Liver (tissue), 3 donors: Measurements from ENCODE around the gene RASL10A.

ENCODE experiments used
- FOXA1 ChIP-seq: IDR thresholded peaks from 2 replicates; pipeline ENCODE4 v1.6.1; 2016; ENCODE audit warnings: antibody characterized with exemption
- GABPA ChIP-seq, 2 donors: IDR thresholded peaks in 1 of 2; conservative IDR thresholded peaks in 1 of 2; 2 replicates each; pipeline ENCODE4 v1.6.1; 2016; ENCODE audit warnings: antibody characterized with exemption in 2 of 2, mild to moderate bottlenecking in 1 of 2, moderate library complexity in 1 of 2
- JUND ChIP-seq, 2 donors: IDR thresholded peaks; 2 replicates each; pipeline ENCODE4 v1.6.1; 2016; ENCODE audit warnings: antibody characterized with exemption in 2 of 2
- NR2F2 ChIP-seq: IDR thresholded peaks from 2 replicates; pipeline ENCODE4 v1.6.1; 2016; ENCODE audit warnings: antibody characterized with exemption
- RXRA ChIP-seq, 2 donors: IDR thresholded peaks; 2 replicates each; pipeline ENCODE4 v1.6.1; 2017 to 2018; ENCODE audit warnings: antibody characterized with exemption in 2 of 2, mild to moderate bottlenecking in 1 of 2
- SP1 ChIP-seq: IDR thresholded peaks from 2 replicates; pipeline ENCODE4 v1.6.1; 2018; ENCODE audit warnings: antibody characterized with exemption, mild to moderate bottlenecking
- TAF1 ChIP-seq: conservative IDR thresholded peaks from 2 replicates; pipeline ENCODE4 v1.6.1; 2016; ENCODE audit warnings: antibody characterized with exemption, mild to moderate bottlenecking
- TF ChIP-seq, protein P1 (sequence below): IDR thresholded peaks from 2 replicates; pipeline ENCODE4 v1.6.1; 2016; ENCODE audit warnings: antibody characterized with exemption
- TF ChIP-seq, protein P2 (sequence below): IDR thresholded peaks from 2 replicates; pipeline ENCODE4 v1.6.1; 2016; ENCODE audit warnings: antibody characterized with exemption
- TF ChIP-seq, protein P3 (sequence below): fragments of 150-350 bp; IDR thresholded peaks from 2 replicates; pipeline ENCODE4 v1.5.1; 2017; ENCODE audit warnings: improper control_type of control experiment, low read depth, low read length; ENCODE audit not compliant: missing input control
- TF ChIP-seq, protein P4 (sequence below): IDR thresholded peaks from 2 replicates; pipeline ENCODE4 v1.6.1; 2016; ENCODE audit warnings: antibody characterized with exemption, mild to moderate bottlenecking
- donor health status: healthy.
- donor health status: healthy.

DNA sequence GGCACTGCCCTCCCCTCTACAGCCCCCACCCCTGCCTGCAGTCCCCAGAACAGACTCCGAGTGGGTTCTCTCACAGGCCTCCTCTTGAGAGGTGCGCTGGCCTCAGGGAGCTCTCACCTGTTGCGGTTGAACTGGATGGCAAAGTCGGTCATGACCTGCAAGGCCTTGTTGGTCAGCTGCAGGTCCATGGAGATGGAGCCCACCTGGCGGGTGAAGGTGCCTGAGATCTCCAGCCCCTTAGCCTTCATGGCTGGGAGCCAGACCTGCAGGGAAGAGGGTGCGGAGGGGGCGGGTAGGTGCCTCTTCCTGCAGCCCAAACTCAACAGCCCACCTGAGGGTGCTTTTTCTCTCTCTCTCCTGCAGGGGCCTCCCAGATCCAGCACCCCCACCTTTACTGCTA is 18.7 kb upstream of the RASL10A start:
- TF ChIP-seq, protein P1, sequence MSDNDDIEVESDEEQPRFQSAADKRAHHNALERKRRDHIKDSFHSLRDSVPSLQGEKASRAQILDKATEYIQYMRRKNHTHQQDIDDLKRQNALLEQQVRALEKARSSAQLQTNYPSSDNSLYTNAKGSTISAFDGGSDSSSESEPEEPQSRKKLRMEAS: no peak
- TF ChIP-seq, protein P2, sequence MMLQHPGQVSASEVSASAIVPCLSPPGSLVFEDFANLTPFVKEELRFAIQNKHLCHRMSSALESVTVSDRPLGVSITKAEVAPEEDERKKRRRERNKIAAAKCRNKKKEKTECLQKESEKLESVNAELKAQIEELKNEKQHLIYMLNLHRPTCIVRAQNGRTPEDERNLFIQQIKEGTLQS: no peak
- TF ChIP-seq, protein P3, sequence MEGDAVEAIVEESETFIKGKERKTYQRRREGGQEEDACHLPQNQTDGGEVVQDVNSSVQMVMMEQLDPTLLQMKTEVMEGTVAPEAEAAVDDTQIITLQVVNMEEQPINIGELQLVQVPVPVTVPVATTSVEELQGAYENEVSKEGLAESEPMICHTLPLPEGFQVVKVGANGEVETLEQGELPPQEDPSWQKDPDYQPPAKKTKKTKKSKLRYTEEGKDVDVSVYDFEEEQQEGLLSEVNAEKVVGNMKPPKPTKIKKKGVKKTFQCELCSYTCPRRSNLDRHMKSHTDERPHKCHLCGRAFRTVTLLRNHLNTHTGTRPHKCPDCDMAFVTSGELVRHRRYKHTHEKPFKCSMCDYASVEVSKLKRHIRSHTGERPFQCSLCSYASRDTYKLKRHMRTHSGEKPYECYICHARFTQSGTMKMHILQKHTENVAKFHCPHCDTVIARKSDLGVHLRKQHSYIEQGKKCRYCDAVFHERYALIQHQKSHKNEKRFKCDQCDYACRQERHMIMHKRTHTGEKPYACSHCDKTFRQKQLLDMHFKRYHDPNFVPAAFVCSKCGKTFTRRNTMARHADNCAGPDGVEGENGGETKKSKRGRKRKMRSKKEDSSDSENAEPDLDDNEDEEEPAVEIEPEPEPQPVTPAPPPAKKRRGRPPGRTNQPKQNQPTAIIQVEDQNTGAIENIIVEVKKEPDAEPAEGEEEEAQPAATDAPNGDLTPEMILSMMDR: no peak
- TF ChIP-seq TAF1 (no peak), RXRA (IDR thresholded peaks at IDR 0.05) (no peak), GABPA (IDR thresholded peaks at IDR 0.05 in 1 of 2, conservative IDR thresholded peaks at IDR 0.05 in 1 of 2) (no peak), NR2F2 (no peak), FOXA1 (no peak), JUND (IDR thresholded peaks at IDR 0.05) (no peak), SP1 (no peak)
- TF ChIP-seq, protein P4, sequence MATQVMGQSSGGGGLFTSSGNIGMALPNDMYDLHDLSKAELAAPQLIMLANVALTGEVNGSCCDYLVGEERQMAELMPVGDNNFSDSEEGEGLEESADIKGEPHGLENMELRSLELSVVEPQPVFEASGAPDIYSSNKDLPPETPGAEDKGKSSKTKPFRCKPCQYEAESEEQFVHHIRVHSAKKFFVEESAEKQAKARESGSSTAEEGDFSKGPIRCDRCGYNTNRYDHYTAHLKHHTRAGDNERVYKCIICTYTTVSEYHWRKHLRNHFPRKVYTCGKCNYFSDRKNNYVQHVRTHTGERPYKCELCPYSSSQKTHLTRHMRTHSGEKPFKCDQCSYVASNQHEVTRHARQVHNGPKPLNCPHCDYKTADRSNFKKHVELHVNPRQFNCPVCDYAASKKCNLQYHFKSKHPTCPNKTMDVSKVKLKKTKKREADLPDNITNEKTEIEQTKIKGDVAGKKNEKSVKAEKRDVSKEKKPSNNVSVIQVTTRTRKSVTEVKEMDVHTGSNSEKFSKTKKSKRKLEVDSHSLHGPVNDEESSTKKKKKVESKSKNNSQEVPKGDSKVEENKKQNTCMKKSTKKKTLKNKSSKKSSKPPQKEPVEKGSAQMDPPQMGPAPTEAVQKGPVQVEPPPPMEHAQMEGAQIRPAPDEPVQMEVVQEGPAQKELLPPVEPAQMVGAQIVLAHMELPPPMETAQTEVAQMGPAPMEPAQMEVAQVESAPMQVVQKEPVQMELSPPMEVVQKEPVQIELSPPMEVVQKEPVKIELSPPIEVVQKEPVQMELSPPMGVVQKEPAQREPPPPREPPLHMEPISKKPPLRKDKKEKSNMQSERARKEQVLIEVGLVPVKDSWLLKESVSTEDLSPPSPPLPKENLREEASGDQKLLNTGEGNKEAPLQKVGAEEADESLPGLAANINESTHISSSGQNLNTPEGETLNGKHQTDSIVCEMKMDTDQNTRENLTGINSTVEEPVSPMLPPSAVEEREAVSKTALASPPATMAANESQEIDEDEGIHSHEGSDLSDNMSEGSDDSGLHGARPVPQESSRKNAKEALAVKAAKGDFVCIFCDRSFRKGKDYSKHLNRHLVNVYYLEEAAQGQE: no peak
